ENCODE measurements around the gene RET. TPM values are rescaled to one million over a fixed set of nuclear protein-coding genes. Genes with fewer than 3 reads are reported as not detected.

Gene RET
- total and polyA plus RNA-seq, 2 of the 8 experiments (the other 6 are each of a cell fraction or from before 2014, with no cell fraction given), result 6.7 to 8.4 TPM

DNA sequence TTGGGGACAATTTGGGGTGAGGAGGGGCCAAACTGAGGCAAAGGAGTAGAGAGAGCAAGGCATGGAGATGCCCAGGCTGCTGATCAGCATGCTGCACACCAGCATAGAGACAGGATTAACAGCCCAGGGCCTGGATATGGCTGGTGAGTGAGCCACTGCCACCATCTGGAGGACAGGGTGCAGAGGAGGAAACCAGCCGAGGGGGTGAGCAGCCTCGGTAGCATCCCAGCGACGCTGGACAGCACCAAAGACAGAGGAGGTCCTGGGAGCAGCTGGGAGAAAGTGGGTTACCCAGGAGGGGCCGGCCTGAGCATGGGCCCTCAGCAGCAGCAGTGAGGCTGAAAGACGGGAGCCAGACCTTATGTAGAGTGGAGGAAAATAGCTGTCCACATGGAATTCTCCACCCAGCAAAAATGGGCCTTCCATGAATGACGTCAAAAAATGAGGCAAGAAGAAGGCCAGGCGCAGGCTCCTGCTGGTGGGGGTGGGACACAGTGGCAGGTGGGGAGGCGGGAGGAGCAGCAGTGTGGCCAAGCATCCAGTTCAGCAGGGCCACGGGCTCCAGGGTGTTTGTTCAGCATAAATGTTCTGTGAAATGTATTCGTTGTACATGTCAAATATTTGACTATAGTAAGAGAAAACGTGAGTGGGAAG is 16.7 kb downstream of the RET start:
- Histone ChIP-seq H3K36me3 (ENCODE audit: control insufficient read depth in 2 of 4, insufficient read depth in 4 of 4, low read length in 3 of 4) (no peaks in the 10 kb centered on the region), H3K4me2 (ENCODE audit: insufficient read depth in 1 of 2, low read depth in 2 of 2, low read length in 2 of 2) (no peak overlapping the region), H3K56ac (replicated peaks; ENCODE audit: insufficient read length, low read depth, low read length) (no peak overlapping the region), H4K5ac (ENCODE audit: insufficient read length, low read depth, low read length) (no peak overlapping the region), H3K23ac (ENCODE audit: insufficient read length) (no peak overlapping the region), H2AK5ac (ENCODE audit: low read depth, low read length) (no peak overlapping the region), H2BK120ac (replicated peaks; ENCODE audit: low read depth, low read length) (no peak overlapping the region), H2BK15ac (ENCODE audit: low read length) (no peak overlapping the region), H2BK20ac (ENCODE audit: low read length) (no peak overlapping the region), H3K9ac (replicated peaks in 1 of 4; ENCODE audit: extremely low read depth in 1 of 4, low read depth in 3 of 4, low read length in 3 of 4) (no peak overlapping the region), H3K4me3 (ENCODE audit: extremely low read depth in 1 of 4, insufficient read depth in 2 of 4, low read depth in 3 of 4, low read length in 4 of 4) (no peak overlapping the region), H3K27me3 (replicated peaks in 1 of 4; ENCODE audit: control insufficient read depth in 3 of 4, extremely low read depth in 1 of 4, insufficient read depth in 3 of 4, low read length in 3 of 4) (no peaks in the 10 kb centered on the region; a peak in 1 of 7 replicates), H3K4ac (replicated peaks; ENCODE audit: insufficient read length, low read depth, low read length) (no peak overlapping the region), H3K9me3 (ENCODE audit: insufficient read depth in 2 of 2, low read depth in 1 of 2, low read length in 1 of 2) (no peaks in the 10 kb centered on the region), H2AFZ (ENCODE audit: low read length) (no peak overlapping the region), H3K14ac (ENCODE audit: insufficient read length) (no peak overlapping the region), H3K23me2 (ENCODE audit: low read depth, low read length) (no peaks in the 10 kb centered on the region), H4K8ac (ENCODE audit: extremely low read depth, insufficient read depth, low read length) (no peak overlapping the region; the same call in 1 of the 2 replicates), H3K79me1 (ENCODE audit: low read depth, low read length) (no peaks in the 10 kb centered on the region), H2BK12ac (ENCODE audit: low read depth, low read length) (no peak overlapping the region), H2BK5ac (ENCODE audit: low read depth, low read length) (no peak overlapping the region), H4K91ac (replicated peaks; ENCODE audit: insufficient read length, low read length) (no peak overlapping the region), H3K79me2 (ENCODE audit: control insufficient read depth in 1 of 2, insufficient read depth in 2 of 2, low read length in 2 of 2) (no peaks in the 10 kb centered on the region), H3K27ac (ENCODE audit: low read depth, low read length) (no peak overlapping the region), H3K18ac (ENCODE audit: extremely low read depth, low read length) (no peak overlapping the region), H4K20me1 (replicated peaks in 1 of 2; ENCODE audit: control insufficient read depth in 1 of 2, insufficient read depth in 2 of 2, low read length in 2 of 2) (peaks cover 0 to 3% of the 10 kb centered on the region in 2 experiments), H3K4me1 (replicated peaks in 1 of 4; ENCODE audit: control insufficient read depth in 3 of 4, insufficient read depth in 4 of 4, low read length in 3 of 4) (peaks cover 0 to 6% (median 3%) of the 10 kb centered on the region in 4 experiments; a peak in 2 of 7 replicates)
- FAIRE-seq (no peak), DNase-seq (ENCODE audit: low read depth in 1 of 2, low spot score in 2 of 2) (no peak)
- 69% methylated on average over 11 of the region's 12 CpGs; no CpG with 5 or more reads in 1 of the 2 experiments for WGBS, 2 experiments (ENCODE audit: extremely low coverage in 1 of 2, insufficient coverage in 1 of 2, insufficient read length in 1 of 2, insufficient replicate concordance in 2 of 2, low coverage in 1 of 2, low lambda C conversion rate in 2 of 2, missing lambda C conversion rate in 1 of 2)
- ChIA-PET CTCF (ENCODE audit: partially characterized antibody) (interaction anchor here (0.7 to 8.0 kb wide), 13 partner anchors 9 to 340 kb away, joined by 3 to 50 read pairs (median 3); partner anchors contain the start of gene RET), POLR2A (ENCODE audit: partially characterized antibody) (no interaction called here)
- TF ChIP-seq CHD1 (IDR thresholded peaks at IDR 0.05; ENCODE audit: low read depth, low read length), result no peak

All from H1 (cell line).